Stimulated activated CD8-positive, alpha-beta memory T cell treated with anti-CD3 and anti-CD28 coated beads, Interleukin-15, amount 100 ng/mL, for 1 hour (primary cell): Measurements from ENCODE around the gene MBD5.

ENCODE experiments used
- DNase-seq: peaks from one replicate; pipeline ENCODE4 v3.0.0-alpha.2; 2020; ENCODE audit warnings: low read depth

MBD5 gene

GRCh38 chr2:148023861-148024260 is 3.0 kb downstream of the MBD5 start:
- no peak for DNase-seq

- DNase-seq = no peak
Measured at GRCh38 chr2:148026573-148026972, 5.7 kb downstream of the MBD5 start.

DNA sequence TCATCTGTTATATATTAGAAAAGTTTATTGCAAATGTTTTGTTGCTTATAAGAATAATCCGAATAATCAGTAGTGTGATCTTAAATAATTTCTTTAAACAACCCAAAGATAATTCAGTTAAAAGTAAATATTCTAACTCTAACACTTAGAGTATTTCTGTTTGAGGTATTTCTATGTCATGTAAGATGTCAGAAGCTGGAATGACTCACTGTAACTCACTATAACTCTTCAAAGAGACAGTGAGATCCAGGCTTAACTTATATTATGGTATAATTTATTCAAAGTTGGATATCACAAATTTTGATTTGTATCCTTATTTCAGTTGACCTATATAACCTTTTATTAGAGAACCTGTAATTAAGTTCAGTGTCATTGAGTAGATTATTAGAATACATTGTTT is 6.9 kb downstream of the MBD5 start:
- DNase-seq = no peak

- no peak for DNase-seq
Measured at GRCh38 chr2:148028781-148029180, 7.9 kb downstream of the MBD5 start.

DNA sequence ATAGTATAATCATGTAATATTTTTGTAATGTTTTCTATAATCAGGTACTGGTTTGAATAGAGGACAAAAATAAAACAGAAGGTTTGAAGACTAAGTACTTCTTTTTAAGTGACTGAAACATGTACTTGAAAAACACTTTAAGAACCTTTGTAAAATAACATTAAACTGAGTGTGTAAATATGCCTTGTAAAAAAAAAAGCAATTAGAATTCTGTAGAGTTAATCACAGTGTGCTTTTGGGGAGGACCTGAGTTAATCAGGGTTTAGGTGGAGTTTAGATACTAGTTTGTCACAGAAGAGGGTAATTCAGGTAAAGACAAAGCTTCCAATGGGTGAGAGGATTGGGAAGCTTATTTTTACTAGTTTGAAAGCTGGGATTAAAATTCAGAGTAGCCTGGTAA is 10.3 kb downstream of the MBD5 start:
- DNase-seq = no peak

DNA sequence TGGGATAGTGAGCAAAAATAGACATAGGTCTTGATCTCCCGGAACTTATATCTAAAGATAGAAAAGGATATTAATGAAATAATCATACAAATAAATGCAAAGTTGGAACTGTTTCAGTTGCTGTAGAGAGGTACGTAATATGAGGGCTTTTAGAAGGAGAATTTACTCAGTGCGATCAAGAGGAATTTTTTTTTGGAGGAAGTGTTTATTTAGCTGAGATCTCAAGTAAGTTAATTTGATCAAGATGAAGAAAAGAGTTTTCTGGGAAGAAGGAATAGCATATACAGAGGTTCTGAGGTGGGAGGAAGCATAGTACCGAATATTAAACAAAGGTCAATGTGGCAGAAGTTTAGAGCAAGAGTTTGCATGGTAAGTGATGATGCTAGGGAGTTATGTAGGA is 11.3 kb downstream of the MBD5 start:
- DNase-seq = no peak

DNA sequence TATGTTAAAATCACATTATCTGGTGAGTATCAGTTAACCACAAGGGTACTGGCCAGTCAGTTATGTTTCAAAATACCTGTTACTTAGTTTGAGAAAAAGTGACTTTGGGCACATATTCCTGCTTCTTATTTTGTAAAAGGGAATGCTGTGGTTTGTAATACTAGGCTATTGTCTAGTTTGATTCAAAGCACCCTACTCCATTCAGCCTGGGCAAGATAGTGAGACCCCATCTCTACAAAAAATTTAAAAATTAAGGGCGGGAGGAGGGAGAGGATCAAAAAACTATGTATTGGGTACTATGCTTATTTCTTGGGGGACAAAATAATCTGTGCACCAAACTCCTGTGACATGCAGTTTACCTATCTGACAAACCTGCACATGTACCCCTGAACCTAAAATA is 18.9 kb downstream of the MBD5 start:
- DNase-seq = no peak

GRCh38 chr2:148042219-148042618 is 21.3 kb downstream of the MBD5 start:
- DNase-seq = no peak

- no peak for DNase-seq
Measured at GRCh38 chr2:148044322-148044721, 23.4 kb downstream of the MBD5 start.

DNA sequence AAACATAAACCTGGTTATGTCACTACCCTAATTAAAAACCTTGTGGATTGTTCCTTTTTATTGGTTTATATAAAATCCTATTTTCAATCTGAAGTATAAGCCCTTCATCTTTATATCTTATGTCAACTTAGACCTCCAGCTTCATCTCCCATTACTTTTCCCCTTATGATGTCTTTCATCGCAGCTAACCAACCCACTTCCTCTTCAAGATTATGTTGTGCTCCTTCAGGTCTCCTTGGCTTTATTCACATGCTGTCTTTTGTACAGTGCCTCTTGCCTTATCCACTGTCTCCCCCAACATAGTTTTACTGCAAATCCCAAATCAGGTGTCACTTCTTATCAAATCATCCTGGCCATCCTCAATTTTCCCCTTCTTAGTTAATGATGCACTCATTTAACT is 25.9 kb downstream of the MBD5 start:
- no peak for DNase-seq

- no peak for DNase-seq
Measured at GRCh38 chr2:148048475-148049221, 27.8 kb downstream of the MBD5 start.

DNA sequence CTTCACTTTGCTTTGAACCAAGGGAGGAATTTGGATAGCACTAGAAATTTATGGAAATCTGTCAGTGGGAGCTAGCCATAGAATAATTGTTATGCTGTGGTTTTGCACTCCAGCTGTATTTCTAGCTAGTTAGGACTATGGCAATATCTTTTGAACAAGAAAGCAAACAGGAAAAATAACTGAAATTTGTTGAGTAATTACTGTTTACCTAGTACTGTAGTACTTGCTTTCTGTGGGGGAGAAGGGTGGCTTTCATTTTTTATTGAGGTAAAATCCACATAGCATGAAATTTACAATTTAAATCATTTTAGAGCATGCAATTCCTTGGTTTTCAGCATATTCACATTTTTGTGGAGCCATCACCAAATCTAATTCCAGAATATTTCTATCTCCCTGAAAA is 28.4 kb downstream of the MBD5 start:
- DNase-seq = no peak

DNA sequence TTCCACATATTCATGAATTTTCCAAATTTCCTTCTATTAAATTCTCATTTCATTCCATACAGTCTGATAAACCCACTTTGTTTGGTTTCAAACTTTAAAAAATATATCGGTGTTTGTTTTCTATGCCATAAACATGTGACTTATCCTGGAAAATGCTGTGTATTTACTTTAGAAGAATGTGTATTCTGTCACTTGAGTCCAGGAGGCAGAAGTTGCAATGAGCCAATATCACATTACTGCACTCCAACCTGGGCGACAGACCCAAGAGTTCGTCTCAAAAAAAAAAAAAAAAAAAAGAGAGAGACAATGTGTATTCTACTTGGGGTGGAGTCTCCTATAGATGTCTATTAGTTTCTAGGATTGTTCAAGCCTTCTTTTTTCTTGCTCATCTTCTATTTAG is 31.8 kb downstream of the MBD5 start:
- no peak for DNase-seq

- no peak for DNase-seq
Measured at GRCh38 chr2:148058641-148059040, 37.8 kb downstream of the MBD5 start.

GRCh38 chr2:148063633-148064032 is 42.7 kb downstream of the MBD5 start:
- DNase-seq = no peak

GRCh38 chr2:148065936-148066335 is 45.0 kb downstream of the MBD5 start:
- DNase-seq = no peak

GRCh38 chr2:148067801-148068200 is 46.9 kb downstream of the MBD5 start:
- no peak for DNase-seq

GRCh38 chr2:148071351-148071750 is 50.5 kb downstream of the MBD5 start:
- DNase-seq = no peak

DNA sequence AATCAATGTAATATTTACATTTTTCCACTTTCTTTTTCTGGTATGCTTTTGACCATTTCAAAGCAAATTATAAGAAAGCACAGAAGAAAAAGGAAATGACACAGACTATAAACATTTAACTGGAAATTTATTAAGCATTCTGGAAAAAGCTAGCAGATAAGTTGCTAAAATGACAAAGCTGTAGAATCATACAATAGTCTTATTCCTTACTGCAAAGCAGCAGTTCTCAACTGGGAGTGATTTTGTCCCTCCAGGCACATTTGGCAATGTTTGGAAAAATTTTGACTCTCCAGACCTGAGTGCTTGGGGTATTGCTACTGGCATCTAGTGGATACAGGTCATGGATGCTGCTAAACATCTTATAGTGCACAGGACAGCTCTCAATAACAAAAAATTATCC is 75.1 kb downstream of the MBD5 start:
- DNase-seq = no peak

DNA sequence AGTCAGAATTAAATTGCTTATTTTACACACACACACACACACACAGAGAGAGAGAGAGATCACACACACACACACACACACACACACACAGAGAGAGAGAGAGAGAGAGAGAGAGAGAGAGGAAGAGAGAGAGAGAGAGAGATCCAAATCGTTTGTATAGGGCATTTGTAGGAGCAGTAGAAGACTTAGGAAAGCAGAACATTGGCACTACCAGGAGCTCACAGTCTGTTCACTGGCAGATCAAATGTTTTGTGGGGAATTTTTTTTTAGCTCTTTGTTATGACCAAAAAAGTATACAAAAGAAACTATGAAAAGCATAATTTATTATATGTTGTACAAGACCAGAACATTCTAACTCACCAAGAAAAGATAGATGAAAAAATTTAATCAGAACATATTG is 81.8 kb downstream of the MBD5 start:
- DNase-seq = no peak

DNA sequence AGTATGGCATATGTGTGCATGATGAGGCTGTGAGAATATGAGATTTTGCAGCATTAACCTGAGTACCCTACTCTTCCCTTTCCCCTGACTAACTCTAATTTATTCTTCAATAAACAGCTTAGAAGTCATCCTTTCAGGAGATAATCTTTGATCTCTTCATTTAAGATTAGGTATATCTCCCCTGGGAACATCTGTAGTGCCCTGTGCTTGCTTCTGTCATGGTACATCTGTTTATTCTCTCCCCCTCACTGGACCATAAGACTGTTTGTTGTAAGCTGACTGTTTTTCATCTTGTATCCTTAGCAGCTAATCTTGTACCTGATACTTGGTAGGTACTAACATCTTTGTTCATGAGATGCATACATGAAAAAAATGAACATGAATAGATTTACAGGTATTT is 83.1 kb downstream of the MBD5 start:
- DNase-seq = no peak

- no peak for DNase-seq
Measured at GRCh38 chr2:148106331-148106730, 85.4 kb downstream of the MBD5 start.

- DNase-seq = no peak
Measured at GRCh38 chr2:148108385-148108784, 87.5 kb downstream of the MBD5 start.

- no peak for DNase-seq
Measured at GRCh38 chr2:148110184-148110583, 89.3 kb downstream of the MBD5 start.

DNA sequence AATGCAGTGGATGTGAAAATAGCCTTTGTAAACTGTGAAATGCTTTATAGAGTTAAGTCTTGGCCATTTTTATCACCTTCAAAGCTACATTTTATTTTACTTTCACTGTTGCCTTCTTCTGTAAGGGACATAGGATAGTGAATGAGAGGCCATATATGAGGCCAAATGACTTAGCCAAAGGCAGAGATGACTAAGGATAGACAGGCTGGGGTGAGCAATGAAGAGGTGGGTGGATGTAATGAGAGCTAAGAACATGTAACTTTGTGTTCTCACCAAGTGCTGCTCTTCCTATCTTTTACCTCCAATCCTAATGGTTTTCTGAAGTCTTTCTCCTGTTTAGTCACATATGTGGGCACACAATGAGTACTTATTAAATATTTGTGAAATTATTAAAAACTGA is 101.9 kb downstream of the MBD5 start:
- no peak for DNase-seq
